Astrocyte (in vitro differentiated cells and primary cell): Measurements from ENCODE around the gene KRTAP4-8. TPM values are rescaled to one million over a fixed set of nuclear protein-coding genes. Genes with fewer than 3 reads are reported as not detected.
A peak's percentile ranks its signal among the peaks of the same experiment; 100 is the strongest.
"Not testable (repeated sequence)": the region's sequence is repeated elsewhere in the genome, so short reads cannot be mapped to it uniquely, and the experiment has no call there.

Experiments used
- DNase-seq: peaks from one replicate; pipeline ENCODE4 v3.0.0-alpha.2; 2010; ENCODE audit warnings: low read depth
- FAIRE-seq: peaks from 2 replicates; lab custom pipeline; 2011; peaks lifted over from hg19 to GRCh38; lab: Jason Lieb, UNC
- H2AFZ ChIP-seq: 2 replicates; pipeline ENCODE4 v1.6.0; 2012; ENCODE audit warnings: low read depth, low read length, inconsistent platforms
- H3K27ac ChIP-seq: 2 replicates; pipeline ENCODE4 v1.5.1; 2011; ENCODE audit warnings: low read depth, low read length, inconsistent platforms
- H3K27me3 ChIP-seq: 2 replicates; pipeline ENCODE4 v1.6.0; 2011; ENCODE audit warnings: low read length, inconsistent platforms; ENCODE audit not compliant: insufficient read depth
- H3K36me3 ChIP-seq: 2 replicates; pipeline ENCODE4 v1.5.1; 2011; ENCODE audit warnings: low read length, inconsistent platforms; ENCODE audit not compliant: insufficient read depth
- H3K4me1 ChIP-seq: 2 replicates; pipeline ENCODE4 v1.5.1; 2011; ENCODE audit warnings: low read length, inconsistent platforms; ENCODE audit not compliant: insufficient read depth
- H3K4me2 ChIP-seq: 2 replicates; pipeline ENCODE4 v1.6.0; 2012; ENCODE audit warnings: low read length, inconsistent platforms
- H3K4me3 ChIP-seq: 2 replicates; pipeline ENCODE4 v1.5.1; 2011; ENCODE audit warnings: low read depth, mild to moderate bottlenecking, low read length, inconsistent platforms; ENCODE audit not compliant: insufficient read depth
- H3K79me2 ChIP-seq: 2 replicates; pipeline ENCODE4 v1.6.0; 2012; ENCODE audit warnings: mild to moderate bottlenecking, low read length, inconsistent platforms; ENCODE audit not compliant: insufficient read depth
- H3K9ac ChIP-seq: 2 replicates; pipeline ENCODE4 v1.6.0; 2012; ENCODE audit warnings: mild to moderate bottlenecking, low read length, inconsistent platforms
- H3K9me3 ChIP-seq: 2 replicates; pipeline ENCODE4 v1.5.1; 2012; ENCODE audit warnings: low read depth, mild to moderate bottlenecking, low read length, inconsistent platforms; ENCODE audit not compliant: insufficient read depth
- H4K20me1 ChIP-seq: 2 replicates; pipeline ENCODE4 v1.6.0; 2012; ENCODE audit warnings: low read length, inconsistent platforms; ENCODE audit not compliant: insufficient read depth
- H3K27ac Mint-ChIP-seq: one replicate; pipeline ENCODE4 v1.8.0; 2021; ENCODE audit warnings: mild to moderate bottlenecking, mixed read lengths; ENCODE audit not compliant: unreplicated experiment
- H3K27me3 Mint-ChIP-seq: one replicate; pipeline ENCODE4 v1.8.0; 2021; ENCODE audit warnings: low read depth, mixed read lengths; ENCODE audit not compliant: unreplicated experiment
- H3K36me3 Mint-ChIP-seq: one replicate; pipeline ENCODE4 v1.8.0; 2021; ENCODE audit warnings: low read depth, mixed read lengths; ENCODE audit not compliant: unreplicated experiment
- H3K4me1 Mint-ChIP-seq: one replicate; pipeline ENCODE4 v1.8.0; 2021; ENCODE audit warnings: low read depth, mixed read lengths; ENCODE audit not compliant: unreplicated experiment
- H3K4me3 Mint-ChIP-seq: one replicate; pipeline ENCODE4 v1.8.0; 2021; ENCODE audit warnings: mild to moderate bottlenecking, moderate library complexity, mixed read lengths; ENCODE audit not compliant: unreplicated experiment
- H3K9me3 Mint-ChIP-seq: one replicate; pipeline ENCODE4 v1.8.0; 2021; ENCODE audit warnings: mild to moderate bottlenecking, mixed read lengths; ENCODE audit not compliant: unreplicated experiment
- CTCF ChIP-seq: IDR thresholded peaks from 2 replicates; pipeline ENCODE4 v1.5.1; 2011; ENCODE audit warnings: low read depth, mild to moderate bottlenecking, inconsistent platforms, low read length, moderate library complexity; ENCODE audit not compliant: insufficient read depth
- EZH2 ChIP-seq: IDR thresholded peaks from 2 replicates; pipeline ENCODE4 v1.6.1; 2012; ENCODE audit warnings: mild to moderate bottlenecking, low read length, inconsistent platforms; ENCODE audit not compliant: insufficient read depth
- total RNA-seq: library from RNA; stranded (reverse); gene quantifications from 2 replicates; pipeline ENCODE4 v1.2.1, GENCODE V29; 2021

Gene KRTAP4-8
- total RNA-seq, 1 donor from 2014 or later: not detected

- no peak overlapping the region for H2AFZ ChIP-seq
Observed at GRCh38 chr17:41067281-41067680, 30.7 kb downstream of the KRTAP4-8 start.

GRCh38 chr17:41065829-41066624 is 31.9 kb downstream of the KRTAP4-8 start, which contains the start of gene KRTAP2-4:
TSS of gene KRTAP2-4 (minus strand) at chr17:41065879. CDS start at chr17:41065845, 34 bp downstream.
- H3K36me3 Mint-ChIP-seq: no peaks in the 10 kb centered on the region
- peaks cover 2% of the 10 kb centered on the region for H3K9me3 Mint-ChIP-seq
- H3K4me2 ChIP-seq: peak within 1 kb of the TSS; percentile 16
- no peaks in the 10 kb centered on the region for H3K27me3 ChIP-seq
- peaks cover 37% of the 10 kb centered on the region for H3K4me1 ChIP-seq
- no peaks in the 10 kb centered on the region for H3K9me3 ChIP-seq
- no peak within 1 kb of the TSS for H2AFZ ChIP-seq
- H3K27ac ChIP-seq: peak within 1 kb of the TSS; percentile 86
- peaks cover 35% of the 10 kb centered on the region for H3K4me1 Mint-ChIP-seq
- no peak for TF ChIP-seq CTCF
- no peak for TF ChIP-seq EZH2
- H3K79me2 ChIP-seq: no peaks in the 10 kb centered on the region
- no peak within 1 kb of the TSS for H3K4me3 Mint-ChIP-seq
- H3K36me3 ChIP-seq: no peaks in the 10 kb centered on the region
- no peaks in the 10 kb centered on the region for H3K27me3 Mint-ChIP-seq
- H3K9ac ChIP-seq: peak within 1 kb of the TSS; percentile 40
- DNase-seq (peak; percentile 99), FAIRE-seq (peak; percentile 97)
- H3K4me3 ChIP-seq: no peak within 1 kb of the TSS
- peak within 1 kb of the TSS; percentile 83 for H3K27ac Mint-ChIP-seq
- H4K20me1 ChIP-seq: no peaks in the 10 kb centered on the region

More at GRCh38 chr17:41067281-41067680, 30.7 kb downstream of the KRTAP4-8 start:
- H3K79me2 ChIP-seq: no peaks in the 10 kb centered on the region
- no peaks in the 10 kb centered on the region for H3K27me3 ChIP-seq
- DNase-seq (no peak), FAIRE-seq (no peak)
- no peaks in the 10 kb centered on the region for H3K9me3 ChIP-seq
- Mint-ChIP-seq H3K27ac (no peak overlapping the region), H3K4me1 (peaks cover 23% of the 10 kb centered on the region), H3K4me3 (no peak overlapping the region), H3K36me3 (peaks cover 3% of the 10 kb centered on the region), H3K27me3 (no peaks in the 10 kb centered on the region), H3K9me3 (peaks cover 2% of the 10 kb centered on the region)
- TF ChIP-seq CTCF (no peak), EZH2 (no peak)
- H3K27ac ChIP-seq: peak overlapping the region; percentile 86
- H4K20me1 ChIP-seq: no peaks in the 10 kb centered on the region
- H3K36me3 ChIP-seq: no peaks in the 10 kb centered on the region
- peaks cover 30% of the 10 kb centered on the region for H3K4me1 ChIP-seq
- no peak overlapping the region for H3K4me3 ChIP-seq
- no peak overlapping the region for H3K4me2 ChIP-seq
- no peak overlapping the region for H3K9ac ChIP-seq

- not testable (repeated sequence) for H3K4me3 Mint-ChIP-seq, H3K4me2 ChIP-seq, H3K9me3 Mint-ChIP-seq, H3K79me2 ChIP-seq, H2AFZ ChIP-seq, H3K27me3 Mint-ChIP-seq, H3K36me3 ChIP-seq, H3K4me3 ChIP-seq, H3K36me3 Mint-ChIP-seq, H3K9me3 ChIP-seq, H3K9ac ChIP-seq, DNase-seq, FAIRE-seq, H3K27me3 ChIP-seq, H3K27ac ChIP-seq, H4K20me1 ChIP-seq
- peak overlapping the region; percentile 42 for H3K27ac Mint-ChIP-seq
- peaks cover 45% of the 10 kb centered on the region for H3K4me1 ChIP-seq
- peaks cover 43% of the 10 kb centered on the region for H3K4me1 Mint-ChIP-seq
Observed at GRCh38 chr17:41065016-41065689, 32.8 kb downstream of the KRTAP4-8 start.
